Peyer's patch (tissue), 4 donors: ENCODE data around the gene TAF11L5. TPM values are rescaled to one million over a fixed set of nuclear protein-coding genes. Genes with fewer than 3 reads are reported as not detected.
"Not testable (repeated sequence)": the region's sequence is repeated elsewhere in the genome, so short reads cannot be mapped to it uniquely, and the experiment has no call there.

Experiments used
- DNase-seq, 3 donors: peaks; one replicate each; pipeline ENCODE4 v3.0.0-alpha.2; 2017 to 2019
- H3K27ac ChIP-seq, 4 donors: fragments of 200-600 bp; sonication (generic); one replicate each; pipeline ENCODE4 v1.5.1; 2016 to 2019
- H3K27me3 ChIP-seq, 2 donors: fragments of 200-600 bp; sonication (generic); one replicate each; pipeline ENCODE4 v1.5.1; 2019
- H3K36me3 ChIP-seq, 3 donors: fragments of 200-600 bp; sonication (generic); one replicate each; pipeline ENCODE4 v1.5.1; 2016 to 2019
- H3K4me1 ChIP-seq, 4 donors: fragments of 200-600 bp; sonication (generic); one replicate each; pipeline ENCODE4 v1.5.1; 2016 to 2019
- H3K4me3 ChIP-seq, 4 donors: fragments of 200-600 bp; sonication (generic); 1 replicate in 3 of 4; 2 replicates in 1 of 4; pipeline ENCODE4 v1.5.1; 2016 to 2019; ENCODE audit warnings: mild to moderate bottlenecking in 1 of 4
- H3K9me3 ChIP-seq, 4 donors: fragments of 200-600 bp; sonication (generic); one replicate each; pipeline ENCODE4 v1.5.1; 2016 to 2019; ENCODE audit warnings: mild to moderate bottlenecking in 1 of 4
- small RNA-seq, 2 donors: library from RNA; depleted of rRNA; stranded (forward); fragments of <200 nt; gene quantifications; one replicate each; pipeline ENCODE3, GENCODE V24; 2016
- total RNA-seq, 4 donors: library from RNA; depleted of rRNA; stranded (reverse); fragments of >200 nt; gene quantifications; one replicate each; pipeline ENCODE4 v1.1.0, GENCODE V29; 2016

The TAF11L5 gene
- total RNA-seq, 4 donors from 2014 or later = not detected

- H3K36me3 ChIP-seq, H3K27me3 ChIP-seq, DNase-seq, H3K27ac ChIP-seq, H3K4me1 ChIP-seq, H3K9me3 ChIP-seq, H3K4me3 ChIP-seq: not testable (repeated sequence)
Observed at GRCh38 chr5:17528369-17528768, 3.3 kb downstream of the TAF11L5 start, which contains the start of gene TAF11L6. Gene TAF11L6, plus strand, starts transcription at chr5:17528669.

Small RNA genes lying within 50 kb of the gene (small RNA-seq; reads per million reads assigned to genes)
- gene AC106774.3 = 0 reads per million in 2 donors

Other genes with a start within 250 kb of the TAF11L5 start
- not detected for gene TAF11L2, start 27.0 kb upstream of the TAF11L5 start, total RNA-seq
- not detected for gene TAF11L3, start 6.9 kb upstream of the TAF11L5 start, total RNA-seq
- gene TAF11L4, start 3.4 kb upstream of the TAF11L5 start, total RNA-seq = not detected
- not detected for gene TAF11L6, start 3.4 kb downstream of the TAF11L5 start, total RNA-seq
- gene TAF11L7, start 60.5 kb downstream of the TAF11L5 start, total RNA-seq = not detected
- gene TAF11L8, start 65.7 kb downstream of the TAF11L5 start, total RNA-seq = not detected
- not detected for gene TAF11L9, start 69.2 kb downstream of the TAF11L5 start, total RNA-seq
- gene TAF11L10, start 72.6 kb downstream of the TAF11L5 start, total RNA-seq = not detected
- gene TAF11L11, start 78.9 kb downstream of the TAF11L5 start, total RNA-seq = not detected
- not detected for gene TAF11L12, start 85.2 kb downstream of the TAF11L5 start, total RNA-seq
- not detected for gene TAF11L13, start 106.9 kb downstream of the TAF11L5 start, total RNA-seq
- gene TAF11L14, start 109.2 kb downstream of the TAF11L5 start, total RNA-seq = not detected